OCI-LY3 (cell line): ENCODE results near the gene NGRN.

Experiments
- H2AFZ ChIP-seq: fragments of 200-600, 300-600 bp; shearing (Covaris generic); 2 replicates; pipeline ENCODE4 v1.6.0; 2014; ENCODE audit warnings: antibody characterized with exemption, low read depth, low read length
- H3K27ac ChIP-seq: fragments of 200-600, 300-600 bp; sonication (generic); 2 replicates; pipeline ENCODE4 v1.5.1; 2014; ENCODE audit warnings: mild to moderate bottlenecking, low read length, moderate library complexity, mixed read lengths
- H3K27me3 ChIP-seq: fragments of 200-600, 300-600 bp; sonication (generic); 2 replicates; pipeline ENCODE4 v1.6.1; 2014; ENCODE audit warnings: low read depth, low read length, mixed read lengths
- H3K36me3 ChIP-seq: fragments of 200-600, 300-600 bp; sonication (generic); replicated peaks from 2 replicates; pipeline ENCODE3; 2014; ENCODE audit warnings: low read depth, low read length, mixed read lengths
- H3K4me1 ChIP-seq: fragments of 300-600, 200-600 bp; sonication (generic); 2 replicates; pipeline ENCODE4 v1.6.1; 2014; ENCODE audit warnings: low read length, mixed read lengths
- H3K4me2 ChIP-seq: fragments of 200-600, 300-600 bp; sonication (generic); 2 replicates; pipeline ENCODE4 v1.6.1; 2014; ENCODE audit warnings: low read length, mixed read lengths
- H3K4me3 ChIP-seq: fragments of 300-600, 200-600 bp; sonication (generic); 2 replicates; pipeline ENCODE4 v1.5.1; 2014; ENCODE audit warnings: antibody characterized with exemption, mild to moderate bottlenecking, low read length, moderate library complexity
- H3K79me2 ChIP-seq: fragments of 300-600, 200-600 bp; shearing (Covaris generic); 2 replicates; pipeline ENCODE4 v1.6.1; 2014; ENCODE audit warnings: mild to moderate bottlenecking, low read length, mixed read lengths
- H3K9ac ChIP-seq: fragments of 300-600, 200-600 bp; shearing (Covaris generic); 2 replicates; pipeline ENCODE4 v1.6.0; 2014; ENCODE audit warnings: mild to moderate bottlenecking, low read length, moderate library complexity
- H3K9me3 ChIP-seq: fragments of 200-600, 300-600 bp; shearing (Covaris generic); 2 replicates; pipeline ENCODE4 v1.6.1; 2014; ENCODE audit warnings: low read length, mixed read lengths; ENCODE audit not compliant: insufficient read depth
- H4K20me1 ChIP-seq: fragments of 200-600, 300-600 bp; sonication (generic); 2 replicates; pipeline ENCODE4 v1.6.1; 2016; ENCODE audit warnings: low read length, mixed read lengths; ENCODE audit not compliant: insufficient read depth
- CTCF ChIP-seq: fragments of 200-600, 300-600 bp; sonication (generic); IDR thresholded peaks from 2 replicates; pipeline ENCODE4 v1.5.1; 2014; ENCODE audit warnings: antibody characterized with exemption, low read length, low read depth
- EZH2phosphoT487 ChIP-seq: fragments of 200-600 bp; shearing (Covaris generic); IDR thresholded peaks from 2 replicates; pipeline ENCODE4 v1.6.1; 2018; ENCODE audit warnings: antibody characterized with exemption, mixed run types, low read depth

NGRN gene

GRCh38 chr15:90221246-90221900 lies 44.1 kb upstream of the NGRN start:
- Histone ChIP-seq H3K4me1 (no peaks in the 10 kb centered on the region), H3K36me3 (peaks cover 4% of the 10 kb centered on the region), H3K4me3 (no peak overlapping the region), H2AFZ (no peak overlapping the region), H3K9ac (no peak overlapping the region), H3K27ac (no peak overlapping the region), H3K9me3 (no peaks in the 10 kb centered on the region), H3K79me2 (no peaks in the 10 kb centered on the region), H4K20me1 (no peaks in the 10 kb centered on the region), H3K4me2 (no peak overlapping the region), H3K27me3 (no peaks in the 10 kb centered on the region)
- no peak for TF ChIP-seq EZH2phosphoT487
- peak; percentile 85 for TF ChIP-seq CTCF

GRCh38 chr15:90222547-90222946 lies 42.9 kb upstream of the NGRN start:
- TF ChIP-seq EZH2phosphoT487: no peak
- TF ChIP-seq CTCF: no peak
- Histone ChIP-seq H3K4me2 (no peak overlapping the region), H3K79me2 (no peaks in the 10 kb centered on the region), H2AFZ (no peak overlapping the region), H3K27ac (no peak overlapping the region), H3K9ac (no peak overlapping the region), H3K9me3 (no peaks in the 10 kb centered on the region), H3K4me3 (no peak overlapping the region), H3K4me1 (no peaks in the 10 kb centered on the region), H3K27me3 (no peaks in the 10 kb centered on the region), H3K36me3 (peaks cover 4% of the 10 kb centered on the region), H4K20me1 (no peaks in the 10 kb centered on the region)

GRCh38 chr15:90223441-90224165 lies 41.9 kb upstream of the NGRN start:
- H3K27me3 ChIP-seq: no peaks in the 10 kb centered on the region
- H3K79me2 ChIP-seq: no peaks in the 10 kb centered on the region
- no peaks in the 10 kb centered on the region for H4K20me1 ChIP-seq
- no peak overlapping the region for H3K4me2 ChIP-seq
- H3K9me3 ChIP-seq: no peaks in the 10 kb centered on the region
- no peak overlapping the region for H2AFZ ChIP-seq
- no peak overlapping the region for H3K27ac ChIP-seq
- no peak overlapping the region for H3K9ac ChIP-seq
- no peak for TF ChIP-seq CTCF
- no peak for TF ChIP-seq EZH2phosphoT487
- H3K4me1 ChIP-seq: no peaks in the 10 kb centered on the region
- H3K4me3 ChIP-seq: no peak overlapping the region
- H3K36me3 ChIP-seq: peaks cover 9% of the 10 kb centered on the region

GRCh38 chr15:90225047-90225446 lies 40.4 kb upstream of the NGRN start:
- Histone ChIP-seq H3K9ac (no peak overlapping the region), H3K4me1 (no peaks in the 10 kb centered on the region), H3K36me3 (peaks cover 19% of the 10 kb centered on the region), H3K9me3 (no peaks in the 10 kb centered on the region), H2AFZ (no peak overlapping the region), H3K27ac (no peak overlapping the region), H3K79me2 (no peaks in the 10 kb centered on the region), H4K20me1 (no peaks in the 10 kb centered on the region), H3K27me3 (no peaks in the 10 kb centered on the region), H3K4me2 (no peak overlapping the region), H3K4me3 (no peak overlapping the region)
- no peak for TF ChIP-seq EZH2phosphoT487
- TF ChIP-seq CTCF: no peak
